Measurements from ENCODE around the gene MNS1.

Gene MNS1

DNA sequence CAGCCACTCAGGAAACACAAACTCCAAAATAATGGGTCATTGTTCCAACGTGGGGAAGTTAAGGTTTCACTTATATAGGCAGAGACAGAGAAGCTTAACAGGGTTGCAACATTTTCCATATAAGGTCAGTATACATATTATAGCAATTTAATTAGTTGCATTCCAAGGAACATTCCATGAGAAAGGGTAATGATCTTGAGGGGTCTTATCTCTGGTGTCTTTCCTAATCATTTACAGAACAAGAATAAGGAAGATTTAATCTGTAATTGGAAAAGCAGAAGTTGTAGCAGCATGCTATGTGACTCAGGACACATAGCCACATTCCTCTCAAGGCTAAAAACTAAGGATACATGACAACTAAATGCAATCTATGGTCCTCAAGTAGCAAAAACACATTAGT is 4.9 kb downstream of the MNS1 start:
- Histone ChIP-seq H3F3A (ENCODE audit: insufficient read depth, low read length) (no peaks in the 10 kb centered on the region), H3K4me3 (ENCODE audit: low read depth, low read length, poor library complexity, severe bottlenecking) (no peak overlapping the region), H2AFZ (ENCODE audit: low read length) (no peak overlapping the region), H3K27ac (ENCODE audit: low read depth, low read length, poor library complexity, severe bottlenecking) (no peak overlapping the region), H3K9me3 (ENCODE audit: low read length) (no peaks in the 10 kb centered on the region), H4K20me1 (ENCODE audit: insufficient read depth, low read length) (no peaks in the 10 kb centered on the region), H3K9me2 (ENCODE audit: low read depth, low read length) (no peaks in the 10 kb centered on the region), H3K4me1 (ENCODE audit: insufficient read depth, low read length, severe bottlenecking) (peaks cover 36% of the 10 kb centered on the region), H3K27me3 (ENCODE audit: insufficient read depth, low read length) (no peaks in the 10 kb centered on the region), H3K36me3 (ENCODE audit: insufficient read depth, low read length) (peaks cover 12% of the 10 kb centered on the region), H3K4me2 (ENCODE audit: low read length) (no peak overlapping the region), H3K9ac (ENCODE audit: low read length) (no peak overlapping the region), H3K79me2 (ENCODE audit: insufficient read depth, low read length) (no peaks in the 10 kb centered on the region)
- TF ChIP-seq CTCF (IDR thresholded peaks at IDR 0.05; ENCODE audit: low read length) (no peak), EZH2 (IDR thresholded peaks at IDR 0.05; ENCODE audit: borderline replicate concordance, low read length) (no peak)

DNA sequence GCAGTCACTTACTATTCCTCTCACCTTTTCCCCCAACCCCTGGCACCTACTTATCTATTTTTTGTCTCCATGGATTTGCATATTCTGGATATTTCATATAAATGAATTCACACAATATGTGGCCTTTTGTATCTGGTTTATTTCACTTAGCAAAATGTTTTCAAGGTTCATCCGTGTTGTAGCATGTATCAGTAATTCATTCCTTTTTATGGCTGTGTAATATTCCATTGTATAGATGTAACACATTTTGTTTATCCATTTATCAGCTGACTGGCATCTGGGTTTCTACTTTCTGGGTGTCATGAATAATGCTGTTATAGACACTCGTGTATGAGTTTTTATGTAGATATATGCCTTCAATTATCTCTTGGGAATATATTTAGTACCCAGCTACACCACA is 5.8 kb downstream of the MNS1 start:
- peaks cover 30% of the 10 kb centered on the region for H3K4me1 ChIP-seq (ENCODE audit: insufficient read depth, low read length, severe bottlenecking)
- no peaks in the 10 kb centered on the region for H4K20me1 ChIP-seq (ENCODE audit: insufficient read depth, low read length)
- no peak overlapping the region for H3K9ac ChIP-seq (ENCODE audit: low read length)
- H3K9me3 ChIP-seq (ENCODE audit: low read length), result no peaks in the 10 kb centered on the region
- H3K79me2 ChIP-seq (ENCODE audit: insufficient read depth, low read length), result no peaks in the 10 kb centered on the region
- no peak overlapping the region for H3K27ac ChIP-seq (ENCODE audit: low read depth, low read length, poor library complexity, severe bottlenecking)
- H3K4me2 ChIP-seq (ENCODE audit: low read length), result no peak overlapping the region
- H3K9me2 ChIP-seq (ENCODE audit: low read depth, low read length), result no peaks in the 10 kb centered on the region
- TF ChIP-seq EZH2 (IDR thresholded peaks at IDR 0.05; ENCODE audit: borderline replicate concordance, low read length), result no peak
- no peak for TF ChIP-seq CTCF (IDR thresholded peaks at IDR 0.05; ENCODE audit: low read length)
- H3F3A ChIP-seq (ENCODE audit: insufficient read depth, low read length), result no peaks in the 10 kb centered on the region
- H3K4me3 ChIP-seq (ENCODE audit: low read depth, low read length, poor library complexity, severe bottlenecking), result no peak overlapping the region
- no peak overlapping the region for H2AFZ ChIP-seq (ENCODE audit: low read length)
- no peaks in the 10 kb centered on the region for H3K27me3 ChIP-seq (ENCODE audit: insufficient read depth, low read length)
- peaks cover 12% of the 10 kb centered on the region for H3K36me3 ChIP-seq (ENCODE audit: insufficient read depth, low read length)

- Histone ChIP-seq H3K4me2 (ENCODE audit: low read length) (no peak overlapping the region), H3K27me3 (ENCODE audit: insufficient read depth, low read length) (no peaks in the 10 kb centered on the region), H3K27ac (ENCODE audit: low read depth, low read length, poor library complexity, severe bottlenecking) (no peak overlapping the region), H3K79me2 (ENCODE audit: insufficient read depth, low read length) (no peaks in the 10 kb centered on the region), H3K36me3 (ENCODE audit: insufficient read depth, low read length) (peaks cover 15% of the 10 kb centered on the region), H3K4me3 (ENCODE audit: low read depth, low read length, poor library complexity, severe bottlenecking) (no peak overlapping the region), H4K20me1 (ENCODE audit: insufficient read depth, low read length) (no peaks in the 10 kb centered on the region), H3F3A (ENCODE audit: insufficient read depth, low read length) (no peaks in the 10 kb centered on the region), H3K9me3 (ENCODE audit: low read length) (no peaks in the 10 kb centered on the region), H3K9ac (ENCODE audit: low read length) (no peak overlapping the region), H2AFZ (ENCODE audit: low read length) (no peak overlapping the region), H3K4me1 (ENCODE audit: insufficient read depth, low read length, severe bottlenecking) (peaks cover 6% of the 10 kb centered on the region), H3K9me2 (ENCODE audit: low read depth, low read length) (no peaks in the 10 kb centered on the region)
- TF ChIP-seq CTCF (IDR thresholded peaks at IDR 0.05; ENCODE audit: low read length), result no peak
- no peak for TF ChIP-seq EZH2 (IDR thresholded peaks at IDR 0.05; ENCODE audit: borderline replicate concordance, low read length)
Measured at GRCh38 chr15:56456229-56456628, 8.7 kb downstream of the MNS1 start.
